SHP77 treated with DMSO at 0.1 percent for 48 hours (cell line): Measurements from ENCODE around the gene RCOR2.
"Not testable (repeated sequence)": the region's sequence is repeated elsewhere in the genome, so short reads cannot be mapped to it uniquely, and the experiment has no call there.

Experiments used
- DNase-seq: peaks from one replicate; lab custom pipeline; 2025; lab: John Stamatoyannopoulos, UW

The RCOR2 gene

DNA sequence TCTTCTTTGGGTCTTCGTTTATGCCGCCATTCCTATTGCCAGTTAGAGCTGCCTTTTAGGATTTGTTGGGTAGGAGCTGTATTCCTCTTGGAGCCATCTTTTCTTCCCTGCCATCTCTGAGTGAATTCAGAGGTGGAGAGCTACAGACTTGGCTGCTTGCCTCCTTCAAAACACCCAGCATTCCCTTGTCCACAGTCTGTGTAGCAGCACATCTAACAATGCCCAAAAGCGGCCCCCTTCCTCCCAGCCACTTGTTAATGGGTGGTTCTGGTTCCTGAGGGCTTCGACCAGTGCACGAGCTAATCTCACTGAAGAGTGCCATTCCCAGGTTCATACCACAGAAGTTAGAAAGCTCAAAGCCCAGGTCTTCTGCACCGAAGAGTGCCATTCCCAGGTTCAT is 40.3 kb downstream of the RCOR2 start:
- no peak for DNase-seq

DNA sequence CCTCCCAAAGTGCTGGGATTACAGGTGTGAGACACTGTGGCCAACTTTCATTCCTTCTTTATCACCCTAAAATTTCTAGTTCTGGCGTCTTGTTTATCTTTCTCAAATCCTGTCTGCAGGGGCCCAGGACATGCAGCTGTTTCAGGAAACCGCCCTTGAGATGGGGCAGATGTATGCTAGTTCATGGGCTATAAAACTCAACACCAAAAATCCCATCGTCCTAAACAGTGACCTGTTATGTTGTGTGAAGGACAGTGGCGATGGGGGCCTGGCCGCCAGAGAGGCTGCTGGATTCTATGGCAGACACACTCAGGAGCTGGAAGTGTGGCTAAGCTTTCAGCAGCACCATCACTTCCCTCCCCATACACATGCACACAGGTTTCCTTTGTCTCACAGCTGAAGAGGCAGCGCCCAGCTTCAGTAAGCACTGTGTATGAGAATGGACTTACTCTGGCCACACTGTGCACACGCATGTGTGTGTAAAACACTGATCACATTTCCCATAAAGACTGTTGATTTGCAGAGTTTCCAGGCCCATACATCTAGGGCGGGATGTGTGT is 41.4 kb downstream of the RCOR2 start:
- no peak for DNase-seq

DNA sequence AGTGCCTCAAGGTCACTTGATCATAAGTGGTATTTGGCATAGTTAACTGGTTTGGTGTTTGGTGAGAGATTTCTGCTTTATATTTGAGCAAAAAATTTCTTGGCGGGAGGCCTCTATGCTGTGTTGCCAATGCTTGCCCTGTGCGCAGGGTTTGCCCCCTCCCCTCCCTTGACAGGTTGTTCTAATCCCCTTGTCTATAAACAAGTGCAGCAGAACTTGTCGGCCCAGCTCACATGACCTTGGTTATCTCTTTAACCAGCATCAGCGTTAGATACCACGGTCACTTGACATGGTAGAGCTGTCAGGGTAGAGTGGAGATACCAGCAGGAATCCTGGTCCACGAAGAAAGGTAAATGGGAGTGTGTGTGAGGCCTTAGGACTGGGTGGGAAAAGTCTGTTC is 42.5 kb downstream of the RCOR2 start:
- no peak for DNase-seq

DNA sequence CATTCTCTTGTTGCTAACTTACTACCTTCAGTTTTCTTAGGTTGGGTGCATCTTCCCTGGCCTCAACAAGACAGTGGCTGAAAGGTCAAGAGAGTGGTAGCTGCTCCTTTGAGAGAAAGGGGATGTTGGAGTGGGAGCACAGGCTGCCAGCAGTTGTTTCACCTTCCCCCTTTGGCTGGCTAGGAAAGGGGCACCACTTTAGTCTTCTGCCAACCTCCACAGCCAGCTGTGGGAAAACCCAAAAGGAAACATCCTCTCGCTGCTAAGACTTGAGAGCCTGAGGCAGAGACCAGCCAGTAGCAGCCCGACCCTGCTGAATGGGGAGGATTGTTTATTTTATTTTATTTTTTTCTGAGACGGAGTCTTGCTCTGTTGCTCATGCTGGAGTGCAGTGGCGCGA is 43.7 kb downstream of the RCOR2 start:
- no peak for DNase-seq

DNA sequence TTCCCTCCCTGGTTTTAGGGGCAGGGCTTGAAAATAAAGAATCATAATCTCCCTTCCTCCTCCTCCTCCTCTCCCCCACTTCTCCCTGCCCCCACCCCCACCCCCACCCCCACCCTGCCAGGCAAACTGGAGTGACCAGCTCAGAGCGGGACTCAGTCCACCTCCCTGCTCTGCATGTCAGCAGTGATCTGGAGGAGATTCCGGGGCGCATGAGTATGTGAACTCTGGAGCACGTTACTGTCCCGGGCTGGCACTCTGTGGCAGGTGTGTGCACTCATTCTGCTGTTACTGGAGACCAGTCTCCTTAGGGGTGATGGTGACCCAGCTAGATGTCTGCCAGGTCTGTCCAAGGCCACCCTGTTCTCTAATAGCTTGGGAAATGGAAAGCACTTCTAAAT is 44.2 kb downstream of the RCOR2 start:
- DNase-seq: no peak

DNA sequence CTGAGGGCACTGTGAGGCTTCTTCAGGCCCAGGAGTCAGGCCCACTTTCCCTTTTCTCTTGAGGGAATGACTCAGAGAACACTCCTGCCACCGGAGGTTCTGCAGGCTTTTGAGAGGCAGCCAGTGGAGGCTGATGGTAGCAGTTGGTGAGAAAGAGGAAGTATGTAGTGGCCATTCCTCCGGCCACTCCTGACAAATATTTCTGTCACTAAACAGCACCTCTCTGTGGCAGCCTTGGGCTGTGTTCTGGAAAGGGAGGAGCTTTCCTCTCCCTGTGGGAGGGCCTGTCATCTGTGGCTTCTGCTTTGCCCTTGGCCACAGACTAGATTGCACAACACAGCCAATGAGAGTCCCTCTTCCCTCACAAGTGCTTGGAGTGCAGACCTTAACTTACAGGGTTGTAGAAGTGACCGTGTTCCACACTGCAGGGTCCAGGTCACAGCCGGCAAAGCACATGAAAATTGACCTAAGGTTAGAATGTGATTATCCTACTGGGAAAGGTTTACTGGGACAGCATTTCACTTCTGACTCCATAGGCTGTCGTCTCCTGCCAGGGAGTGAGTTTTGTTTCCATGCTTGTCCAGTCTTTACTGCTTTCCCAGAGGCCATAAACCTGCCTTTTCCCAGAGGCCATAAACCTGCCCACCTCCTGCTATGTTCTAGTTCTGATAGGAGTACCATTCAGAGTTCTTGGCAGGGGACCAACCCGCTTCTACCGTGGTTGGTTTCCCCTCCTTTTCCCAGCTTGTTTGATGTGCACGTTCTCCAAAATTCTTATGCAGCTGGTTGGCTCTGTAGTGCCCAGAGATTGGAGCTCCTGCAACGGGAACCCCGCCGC is 44.8 kb downstream of the RCOR2 start:
- peak; percentile 8 for DNase-seq

DNA sequence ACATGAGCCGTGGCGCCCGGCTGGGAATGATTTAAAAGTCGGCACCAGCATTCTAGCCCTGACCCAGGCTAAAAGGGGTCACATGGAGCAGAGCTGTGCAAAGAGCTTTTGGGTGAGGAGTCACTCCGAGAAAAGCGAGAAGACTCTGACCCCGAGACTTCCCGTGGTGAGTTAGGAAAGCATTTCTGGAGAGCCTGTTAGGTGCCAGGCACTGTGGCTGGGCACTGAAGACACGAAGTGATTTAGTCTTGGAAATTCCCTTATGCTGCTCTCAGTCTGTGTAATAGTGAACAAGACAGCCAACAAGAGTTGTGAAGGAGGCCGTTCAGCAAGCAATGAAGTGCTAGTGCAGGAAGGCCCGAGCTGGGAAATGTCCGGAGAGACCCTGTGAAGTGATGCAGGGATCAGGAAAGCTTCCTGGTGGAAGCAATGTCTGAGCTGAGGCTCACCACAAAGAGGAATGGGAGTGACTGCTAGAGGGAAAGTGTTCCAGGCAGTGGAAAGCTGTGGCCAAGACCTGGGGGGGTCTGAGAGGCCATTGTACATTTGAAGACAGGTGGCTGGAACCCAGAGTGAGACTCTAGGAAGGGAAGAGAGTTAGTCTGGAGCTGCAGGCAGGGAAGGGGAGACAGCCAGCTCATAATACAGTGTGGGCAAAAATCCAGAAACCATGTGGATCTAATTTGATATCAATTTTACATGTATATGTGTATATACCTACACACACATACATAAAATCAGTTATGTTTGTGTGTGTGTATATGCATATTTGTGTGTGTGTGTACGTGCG is 46.4 kb downstream of the RCOR2 start:
- DNase-seq: no peak

DNA sequence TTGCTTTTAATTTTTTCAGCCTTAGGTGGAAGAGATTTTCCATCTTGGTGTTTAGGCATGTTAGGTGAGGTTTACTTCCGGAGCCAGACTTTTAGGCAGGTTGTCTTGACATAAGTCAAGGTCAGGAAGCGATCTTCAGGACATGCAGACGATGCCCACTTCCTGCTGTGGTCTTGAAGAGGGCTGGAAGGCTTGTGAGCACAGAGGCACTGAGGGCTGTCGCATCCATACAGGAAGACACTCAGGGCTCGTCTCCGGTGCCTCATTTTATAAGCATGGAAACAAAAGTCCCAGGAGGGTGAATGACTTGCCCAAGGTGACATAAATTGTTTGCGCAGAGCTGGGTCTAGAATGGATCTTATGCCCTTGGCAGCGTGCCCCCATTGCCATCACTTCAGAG is 47.3 kb downstream of the RCOR2 start:
- no peak for DNase-seq

DNA sequence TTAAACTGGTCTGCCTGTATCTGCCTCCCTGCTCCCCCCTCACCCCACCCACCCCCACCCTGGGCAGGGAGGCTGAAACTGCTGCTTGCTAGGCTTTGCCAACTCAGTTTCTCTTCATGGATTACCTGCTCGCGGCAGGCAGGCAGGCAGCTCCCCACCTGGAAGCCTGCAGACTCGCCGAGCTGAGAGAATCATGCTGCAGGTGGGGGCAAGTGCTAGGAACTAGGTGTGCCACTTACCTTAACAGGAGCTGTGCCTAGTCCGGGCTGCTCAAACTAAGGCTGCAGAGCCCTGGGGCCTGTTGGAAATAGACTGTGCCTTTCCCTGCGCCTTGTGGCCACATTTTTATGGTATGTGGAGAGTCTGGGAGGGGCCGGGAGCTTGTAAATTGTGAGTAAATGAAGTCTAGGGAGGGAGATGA is 47.8 kb downstream of the RCOR2 start:
- no peak for DNase-seq

DNA sequence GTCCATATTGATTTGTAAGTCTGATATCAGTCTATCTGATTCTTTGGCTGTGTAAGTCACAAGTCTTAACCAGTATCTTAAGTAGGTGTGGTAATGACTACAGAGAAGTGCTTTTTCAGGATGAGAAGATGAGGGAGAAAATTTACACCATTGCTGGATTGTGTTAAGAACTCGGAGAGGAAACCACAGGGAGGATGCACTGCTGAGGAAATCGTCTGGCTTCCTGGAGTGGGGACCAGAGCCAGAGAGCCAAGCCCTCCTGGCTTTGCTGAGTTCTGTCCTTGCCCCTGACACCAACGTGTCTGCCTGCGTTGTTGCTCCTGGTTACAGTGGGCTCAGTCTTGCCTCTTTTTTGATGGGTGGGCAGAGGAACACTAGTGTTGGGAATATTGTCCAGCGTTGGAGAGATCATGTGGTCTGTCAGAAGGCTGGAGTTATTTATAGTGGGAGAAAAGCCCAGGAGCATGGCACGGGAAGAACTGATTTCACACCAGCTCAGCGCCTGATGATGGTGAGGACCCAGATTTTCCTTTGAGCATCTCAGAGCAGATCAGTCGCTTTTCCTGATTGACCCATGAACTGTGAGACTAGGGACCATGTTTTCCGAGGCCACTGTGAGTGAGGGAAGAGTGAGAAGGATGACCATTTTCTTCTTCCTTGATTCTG is 48.4 kb downstream of the RCOR2 start:
- DNase-seq: no peak

DNA sequence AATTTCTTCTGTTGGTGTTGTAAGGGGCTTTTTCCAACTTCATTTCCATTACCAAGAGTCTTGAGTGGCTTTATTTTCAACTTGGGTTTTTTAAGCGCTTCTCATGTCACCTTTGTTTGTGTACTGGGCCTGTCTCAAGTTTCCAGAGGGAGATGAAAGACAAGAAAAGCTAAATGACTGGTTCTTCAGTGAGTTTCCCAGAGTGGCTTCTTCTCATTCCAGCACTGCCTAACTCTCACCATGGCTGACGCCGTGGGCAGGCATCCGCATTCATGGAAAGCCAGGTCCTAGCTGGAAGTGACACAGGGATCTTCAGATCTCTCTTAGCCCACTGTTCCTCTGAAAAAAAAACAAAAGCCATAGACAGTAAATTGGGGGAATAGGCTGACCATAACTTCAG is 49.5 kb downstream of the RCOR2 start:
- no peak for DNase-seq

DNA sequence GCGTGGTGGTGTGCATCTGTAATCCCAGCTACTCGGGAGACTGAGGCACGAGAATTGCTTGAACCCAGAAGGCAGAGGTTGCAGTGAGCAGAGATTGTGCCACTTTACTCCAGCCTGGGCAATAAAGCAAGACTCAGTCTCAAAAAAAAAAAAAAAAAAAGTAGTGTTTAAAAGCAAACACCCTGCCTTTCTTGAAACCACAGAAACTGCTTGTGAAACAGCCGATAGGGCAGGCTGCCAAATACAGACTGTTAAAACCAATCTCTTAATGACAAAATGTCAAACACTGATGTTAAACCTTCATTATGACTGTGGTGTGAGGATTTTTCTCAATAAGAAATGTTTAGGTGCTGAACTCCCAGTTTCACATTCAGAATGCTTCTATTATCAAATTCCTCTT is 50.8 kb downstream of the RCOR2 start:
- no peak for DNase-seq

DNA sequence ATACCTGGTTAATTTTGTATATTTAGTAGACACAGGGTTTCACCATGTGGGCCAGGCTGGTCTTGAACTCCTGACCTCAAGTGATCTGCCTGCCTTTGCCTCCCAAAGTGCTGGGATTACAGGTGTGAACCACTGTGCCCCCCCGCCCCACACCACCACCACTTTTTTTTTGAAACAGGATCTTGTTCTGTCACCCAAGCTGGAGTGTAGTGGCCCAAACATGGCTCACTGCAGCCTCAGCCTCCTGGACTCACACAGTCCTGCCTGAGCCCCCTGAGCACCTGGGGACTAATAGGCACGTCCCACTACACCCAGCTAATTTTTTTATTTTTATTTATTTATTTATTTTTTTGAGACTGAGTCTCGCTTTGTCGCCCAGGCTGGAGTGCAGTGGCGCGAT is 53.3 kb downstream of the RCOR2 start:
- DNase-seq: not testable (repeated sequence)

DNA sequence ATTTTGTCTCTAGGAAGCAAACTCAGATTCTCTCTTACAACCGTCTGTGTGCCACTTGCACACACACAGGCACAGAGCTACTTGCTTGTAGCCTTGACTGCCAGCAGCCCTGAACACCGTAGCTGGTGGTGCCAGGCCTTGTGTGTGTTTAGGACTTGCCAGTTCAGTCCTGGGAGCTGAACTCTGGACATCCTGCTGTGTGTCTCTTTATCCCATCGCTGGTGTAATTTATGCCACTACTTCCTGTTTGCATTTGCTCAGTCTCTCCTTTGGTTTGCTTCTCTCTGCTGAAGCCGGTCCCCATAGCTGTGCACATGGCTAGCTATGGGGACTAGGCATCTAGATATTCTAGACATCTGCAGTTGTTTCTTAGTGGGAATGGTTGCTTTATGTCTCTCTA is 54.0 kb downstream of the RCOR2 start:
- DNase-seq: no peak
